DND-41 (cell line): ENCODE measurements around the gene RPH3AL.

Source experiments
- ATAC-seq: fragments of 200-7000 bp; cut with Tn5 transposase; 3 replicates; pipeline ENCODE4 v1.9.1; 2021; ENCODE audit warnings: low read depth; ENCODE audit not compliant: insufficient read depth
- DNase-seq: peaks from one replicate; pipeline ENCODE4 v3.0.0-alpha.2; 2020
- H2AFZ ChIP-seq: 2 replicates; pipeline ENCODE4 v1.6.0; 2012; ENCODE audit warnings: low read depth, low read length
- H3K27ac ChIP-seq: 2 replicates; pipeline ENCODE4 v1.5.1; 2012; ENCODE audit warnings: low read length, inconsistent platforms
- H3K27me3 ChIP-seq: fragments of 200-600 bp; sonication (generic); 2 replicates; pipeline ENCODE4 v1.6.0; 2012; ENCODE audit warnings: low read length, mild to moderate bottlenecking, inconsistent platforms; ENCODE audit not compliant: insufficient read depth, poor library complexity
- H3K36me3 ChIP-seq: 2 replicates; pipeline ENCODE4 v1.5.1; 2012; ENCODE audit warnings: low read length, inconsistent platforms; ENCODE audit not compliant: insufficient read depth
- H3K4me1 ChIP-seq: 2 replicates; pipeline ENCODE4 v1.5.1; 2012; ENCODE audit warnings: mild to moderate bottlenecking, low read length; ENCODE audit not compliant: insufficient read depth
- H3K4me2 ChIP-seq: 2 replicates; pipeline ENCODE4 v1.6.0; 2012; ENCODE audit warnings: mild to moderate bottlenecking, moderate library complexity, low read length, inconsistent platforms; ENCODE audit not compliant: insufficient read depth
- H3K4me3 ChIP-seq, 2 experiments: fragments of 200-600 bp in 1 of 2; shearing (Covaris generic) in 1 of 2; 2 replicates each; pipeline ENCODE4 v1.5.1; 2012 to 2016; ENCODE audit warnings: inconsistent platforms in 2 of 2, low read length in 2 of 2, mild to moderate bottlenecking in 2 of 2, low read depth in 1 of 2, moderate library complexity in 1 of 2
- H3K79me2 ChIP-seq: 2 replicates; pipeline ENCODE4 v1.6.0; 2012; ENCODE audit warnings: low read length, inconsistent platforms; ENCODE audit not compliant: insufficient read depth
- H3K9ac ChIP-seq: 2 replicates; pipeline ENCODE4 v1.6.0; 2012; ENCODE audit warnings: low read depth, mild to moderate bottlenecking, inconsistent platforms, low read length, moderate library complexity
- H3K9me3 ChIP-seq: 2 replicates; pipeline ENCODE4 v1.5.1; 2012; ENCODE audit warnings: low read length, moderate library complexity, mild to moderate bottlenecking, inconsistent platforms; ENCODE audit not compliant: insufficient read depth, severe bottlenecking
- H4K20me1 ChIP-seq: 2 replicates; pipeline ENCODE4 v1.6.0; 2012; ENCODE audit warnings: low read length; ENCODE audit not compliant: insufficient read depth
- EZH2 ChIP-seq: IDR thresholded peaks from 3 replicates; pipeline ENCODE4 v1.6.1; 2012; ENCODE audit warnings: borderline replicate concordance, low read depth, mild to moderate bottlenecking, moderate library complexity, low read length, inconsistent platforms; ENCODE audit not compliant: severe bottlenecking
- TF ChIP-seq, protein P1 (sequence below): IDR thresholded peaks from 2 replicates; pipeline ENCODE4 v1.5.1; 2012; ENCODE audit warnings: borderline replicate concordance, low read length, moderate library complexity, mild to moderate bottlenecking; ENCODE audit not compliant: poor library complexity, severe bottlenecking; ENCODE audit errors: extremely low read depth

RPH3AL gene

DNA sequence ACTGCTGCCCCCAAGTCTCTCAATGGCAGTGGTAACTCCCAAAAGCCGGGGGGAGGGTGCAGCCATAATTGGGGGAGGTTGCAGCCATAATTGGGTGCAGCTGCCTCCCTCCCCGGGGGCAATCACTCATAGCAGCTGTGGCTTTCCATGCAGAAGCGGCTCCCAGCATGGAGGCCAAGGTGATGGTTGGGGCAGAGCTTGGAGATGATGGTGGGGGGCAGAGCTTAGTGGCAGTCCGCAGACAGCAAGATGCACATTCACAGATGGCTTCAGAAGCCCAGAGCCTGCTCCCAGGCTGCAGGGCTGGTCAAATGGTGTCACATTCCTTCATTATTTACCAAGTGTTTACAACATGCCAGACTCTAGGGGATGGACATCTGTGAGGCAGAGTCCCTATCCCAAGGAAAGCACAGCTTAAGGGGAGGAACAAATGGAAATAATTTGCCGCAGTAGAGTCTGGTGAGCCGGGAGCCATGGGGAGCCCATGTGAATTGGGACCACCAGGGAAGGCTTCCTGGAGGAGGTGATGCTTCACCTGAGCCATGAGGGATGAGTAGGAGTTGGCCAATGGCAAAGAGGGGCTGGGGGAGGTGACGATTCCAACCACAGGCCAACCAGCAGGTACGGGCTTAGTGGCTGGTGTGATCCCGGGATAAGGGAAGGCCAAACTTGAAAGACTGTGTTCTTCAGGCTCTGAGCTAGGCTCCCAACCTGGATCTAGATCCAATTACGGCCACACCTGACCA, 179.3 kb downstream of the RPH3AL start:
- H3K9ac ChIP-seq, result no peak overlapping the region
- ATAC-seq, result no peak
- no peaks in the 10 kb centered on the region for H3K9me3 ChIP-seq
- no peak overlapping the region for H3K4me3 ChIP-seq
- H3K4me2 ChIP-seq, result no peak overlapping the region
- H3K4me1 ChIP-seq, result no peaks in the 10 kb centered on the region
- no peaks in the 10 kb centered on the region for H3K79me2 ChIP-seq
- H3K27me3 ChIP-seq, result peaks cover 6% of the 10 kb centered on the region
- H3K36me3 ChIP-seq, result no peaks in the 10 kb centered on the region
- TF ChIP-seq, protein P1, sequence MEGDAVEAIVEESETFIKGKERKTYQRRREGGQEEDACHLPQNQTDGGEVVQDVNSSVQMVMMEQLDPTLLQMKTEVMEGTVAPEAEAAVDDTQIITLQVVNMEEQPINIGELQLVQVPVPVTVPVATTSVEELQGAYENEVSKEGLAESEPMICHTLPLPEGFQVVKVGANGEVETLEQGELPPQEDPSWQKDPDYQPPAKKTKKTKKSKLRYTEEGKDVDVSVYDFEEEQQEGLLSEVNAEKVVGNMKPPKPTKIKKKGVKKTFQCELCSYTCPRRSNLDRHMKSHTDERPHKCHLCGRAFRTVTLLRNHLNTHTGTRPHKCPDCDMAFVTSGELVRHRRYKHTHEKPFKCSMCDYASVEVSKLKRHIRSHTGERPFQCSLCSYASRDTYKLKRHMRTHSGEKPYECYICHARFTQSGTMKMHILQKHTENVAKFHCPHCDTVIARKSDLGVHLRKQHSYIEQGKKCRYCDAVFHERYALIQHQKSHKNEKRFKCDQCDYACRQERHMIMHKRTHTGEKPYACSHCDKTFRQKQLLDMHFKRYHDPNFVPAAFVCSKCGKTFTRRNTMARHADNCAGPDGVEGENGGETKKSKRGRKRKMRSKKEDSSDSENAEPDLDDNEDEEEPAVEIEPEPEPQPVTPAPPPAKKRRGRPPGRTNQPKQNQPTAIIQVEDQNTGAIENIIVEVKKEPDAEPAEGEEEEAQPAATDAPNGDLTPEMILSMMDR, result no peak
- TF ChIP-seq EZH2, result no peak
- H2AFZ ChIP-seq, result no peak overlapping the region
- no peak for DNase-seq
- H3K27ac ChIP-seq, result no peak overlapping the region
- H4K20me1 ChIP-seq, result 0 out of 2 replicates have a peak, but pooled peaks cover 7% of the 10 kb centered on the region

DNA sequence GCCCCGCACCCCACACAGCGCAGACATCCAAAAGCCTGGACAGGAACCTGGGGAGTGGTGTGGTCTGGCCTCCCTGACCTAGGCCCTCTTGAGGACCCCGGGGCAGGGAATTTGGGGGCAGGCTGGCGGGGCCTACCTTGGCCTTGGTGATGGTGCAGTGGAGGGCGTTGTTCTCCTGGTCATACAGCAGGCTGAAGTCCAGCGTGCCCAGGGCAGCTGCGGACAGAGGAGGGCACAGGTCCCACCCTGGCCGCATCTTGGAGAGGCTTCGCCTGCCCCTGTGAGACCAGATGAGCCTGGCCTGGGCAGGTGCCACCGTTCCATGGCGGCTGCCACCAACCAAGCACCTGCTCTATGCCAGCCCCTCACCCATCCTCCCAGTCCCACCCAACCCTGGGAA, 180.2 kb downstream of the RPH3AL start:
- no peak overlapping the region for H3K27ac ChIP-seq
- H3K27me3 ChIP-seq, result peaks cover 4% of the 10 kb centered on the region
- H4K20me1 ChIP-seq, result 0 out of 2 replicates have a peak, but pooled peaks cover 7% of the 10 kb centered on the region
- H3K9me3 ChIP-seq, result no peaks in the 10 kb centered on the region
- no peak overlapping the region for H3K4me3 ChIP-seq
- no peak for ATAC-seq
- no peak overlapping the region for H2AFZ ChIP-seq
- H3K36me3 ChIP-seq, result no peaks in the 10 kb centered on the region
- no peak for DNase-seq
- H3K79me2 ChIP-seq, result no peaks in the 10 kb centered on the region
- no peak overlapping the region for H3K9ac ChIP-seq
- no peak overlapping the region for H3K4me2 ChIP-seq
- TF ChIP-seq EZH2, result no peak
- TF ChIP-seq, protein P1, result no peak
- no peaks in the 10 kb centered on the region for H3K4me1 ChIP-seq

DNA sequence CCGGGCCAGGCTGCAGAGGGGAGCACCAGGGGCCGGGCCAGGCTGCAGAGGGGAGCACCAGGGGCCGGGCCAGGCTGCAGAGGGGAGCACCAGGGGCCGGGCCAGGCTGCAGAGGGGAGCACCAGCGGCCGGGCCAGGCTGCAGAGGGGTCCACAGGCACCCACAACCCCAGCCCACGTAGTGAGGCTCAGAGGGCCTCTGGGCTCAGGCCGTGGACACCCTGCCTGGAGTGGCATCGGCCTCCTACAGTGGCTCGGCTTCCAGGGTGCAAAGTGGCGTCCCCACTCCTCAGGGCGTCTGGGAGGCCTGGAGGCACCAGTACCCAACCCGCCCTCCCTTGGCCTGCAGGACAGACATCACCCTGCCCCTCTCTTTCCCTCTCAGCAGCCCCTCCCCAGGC, 180.7 kb downstream of the RPH3AL start:
- TF ChIP-seq EZH2, result no peak
- TF ChIP-seq, protein P1, result no peak
- no peak overlapping the region for H3K4me3 ChIP-seq
- no peaks in the 10 kb centered on the region for H3K9me3 ChIP-seq
- no peak for DNase-seq
- H3K9ac ChIP-seq, result no peak overlapping the region
- no peaks in the 10 kb centered on the region for H3K36me3 ChIP-seq
- no peaks in the 10 kb centered on the region for H3K4me1 ChIP-seq
- 0 out of 2 replicates have a peak, but pooled peaks cover 7% of the 10 kb centered on the region for H4K20me1 ChIP-seq
- no peak overlapping the region for H2AFZ ChIP-seq
- no peak overlapping the region for H3K27ac ChIP-seq
- no peak overlapping the region for H3K4me2 ChIP-seq
- peaks cover 4% of the 10 kb centered on the region for H3K27me3 ChIP-seq
- no peaks in the 10 kb centered on the region for H3K79me2 ChIP-seq
- ATAC-seq, result no peak
